ENCODE measurements around the gene SYNM.
"Not testable (repeated sequence)": the region's sequence is repeated elsewhere in the genome, so short reads cannot be mapped to it uniquely, and the experiment has no call there.

SYNM gene

DNA sequence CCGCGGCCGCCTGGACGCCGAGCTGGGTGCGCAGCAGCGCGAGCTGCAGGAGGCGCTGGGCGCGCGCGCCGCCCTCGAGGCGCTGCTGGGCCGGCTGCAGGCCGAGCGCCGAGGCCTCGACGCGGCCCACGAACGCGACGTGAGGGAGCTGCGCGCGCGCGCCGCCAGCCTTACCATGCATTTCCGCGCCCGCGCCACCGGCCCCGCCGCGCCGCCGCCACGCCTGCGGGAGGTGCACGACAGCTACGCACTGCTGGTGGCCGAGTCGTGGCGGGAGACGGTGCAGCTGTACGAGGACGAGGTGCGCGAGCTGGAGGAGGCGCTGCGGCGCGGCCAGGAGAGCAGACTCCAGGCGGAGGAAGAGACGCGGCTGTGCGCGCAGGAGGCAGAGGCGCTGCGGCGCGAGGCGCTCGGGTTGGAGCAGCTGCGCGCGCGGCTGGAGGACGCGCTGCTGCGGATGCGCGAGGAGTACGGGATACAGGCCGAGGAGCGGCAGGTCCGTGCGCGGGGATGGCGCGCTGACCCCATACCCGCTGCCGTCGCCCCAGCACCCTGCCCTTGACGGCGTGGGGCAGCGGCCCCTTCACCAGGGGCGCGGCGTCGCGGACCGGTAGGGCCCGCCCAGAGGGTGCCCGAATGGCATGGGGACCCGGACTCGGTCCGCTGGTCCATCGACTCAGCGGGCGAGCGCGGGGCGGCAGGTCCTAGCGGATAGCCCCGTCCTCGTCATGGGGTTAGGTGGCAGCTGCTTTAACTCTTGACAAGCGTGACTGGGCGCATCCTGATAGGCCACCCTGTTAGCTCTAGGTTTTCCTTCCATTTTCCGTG lies 848 bp downstream of the SYNM start:
- no peak for DNase-seq (ENCODE audit: low spot score)

DNA sequence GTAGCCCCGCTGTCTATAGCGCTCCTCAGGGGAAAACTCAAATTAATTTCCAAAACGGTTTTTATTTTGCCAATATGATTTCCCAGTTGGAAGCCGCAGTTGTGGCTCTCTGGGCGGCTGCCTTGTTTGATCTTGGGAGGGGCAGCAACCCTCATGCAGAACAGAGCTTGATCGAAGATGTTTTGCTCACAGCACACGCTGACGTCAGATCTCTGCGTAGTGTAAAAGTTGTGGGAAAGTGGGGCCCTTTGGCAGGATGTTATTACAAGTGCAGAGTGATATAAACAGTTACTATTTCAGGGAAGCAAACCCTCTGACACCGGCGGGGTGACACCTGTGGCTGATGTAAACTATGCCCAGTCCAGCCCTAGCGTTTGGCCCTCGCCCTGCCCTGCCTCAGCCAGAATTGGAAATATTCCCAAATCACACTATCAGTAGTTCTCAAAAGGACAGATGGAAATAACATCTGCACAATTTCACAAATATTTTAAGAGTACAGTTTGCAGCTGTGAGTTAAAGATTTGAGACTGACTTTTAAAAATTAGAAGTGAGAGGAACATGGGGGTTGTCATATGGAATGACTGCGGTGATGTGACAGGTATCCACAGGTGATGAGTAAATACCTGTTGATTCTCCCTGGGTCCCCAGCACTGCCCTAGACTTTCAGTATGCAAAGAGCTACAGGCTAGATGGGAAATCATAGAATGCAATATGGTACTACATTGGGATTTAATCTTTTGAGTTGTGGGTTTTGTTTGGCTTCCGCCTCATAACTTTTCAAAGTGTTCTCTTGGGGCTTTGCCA lies 1.7 kb downstream of the SYNM start:
- DNase-seq (ENCODE audit: low spot score) = no peak

DNA sequence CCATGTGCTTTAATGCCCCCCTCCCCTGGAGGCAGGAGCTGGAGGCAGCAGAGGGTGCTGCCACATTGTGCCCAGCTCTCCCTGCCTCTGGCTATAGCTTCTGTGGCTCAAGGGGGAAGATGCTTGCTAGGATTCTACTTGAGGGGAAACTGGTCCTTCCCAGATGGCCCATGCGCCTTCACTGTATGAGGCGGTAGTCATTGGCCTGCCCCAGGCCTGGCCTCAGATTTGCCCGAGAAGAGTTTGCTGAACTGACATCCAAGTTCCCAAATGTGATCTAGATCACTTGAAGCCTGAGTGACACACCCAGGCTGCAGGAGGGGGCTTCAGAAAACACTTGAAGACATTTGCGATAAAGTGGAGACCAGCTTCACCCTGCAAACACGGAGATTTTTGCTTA lies 4.1 kb downstream of the SYNM start:
- no peak for DNase-seq (ENCODE audit: low spot score)

DNA sequence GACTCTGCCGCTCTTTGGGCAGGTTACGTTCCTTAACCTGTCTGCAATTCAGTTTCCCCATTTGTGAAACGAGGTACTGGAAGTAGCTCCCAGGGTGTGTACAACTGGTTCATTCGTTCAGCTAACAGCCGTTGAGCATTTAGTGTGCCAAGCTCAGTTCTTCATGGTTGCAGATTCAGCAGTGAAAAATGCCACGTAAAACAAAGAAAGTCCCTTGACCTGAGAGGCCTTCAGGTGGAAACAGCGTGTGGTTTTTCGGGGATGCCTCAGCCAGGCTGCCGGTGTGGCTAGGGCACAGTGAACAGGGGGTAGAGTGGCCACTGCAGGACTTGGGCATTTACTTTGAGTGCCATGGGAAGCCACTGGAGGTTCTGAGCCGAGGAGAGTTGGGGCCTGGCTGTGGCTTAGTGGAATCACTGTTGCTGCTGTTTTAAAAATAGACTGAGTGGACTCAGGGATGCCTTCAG lies 4.7 kb downstream of the SYNM start:
- no peak for DNase-seq (ENCODE audit: low spot score)

DNA sequence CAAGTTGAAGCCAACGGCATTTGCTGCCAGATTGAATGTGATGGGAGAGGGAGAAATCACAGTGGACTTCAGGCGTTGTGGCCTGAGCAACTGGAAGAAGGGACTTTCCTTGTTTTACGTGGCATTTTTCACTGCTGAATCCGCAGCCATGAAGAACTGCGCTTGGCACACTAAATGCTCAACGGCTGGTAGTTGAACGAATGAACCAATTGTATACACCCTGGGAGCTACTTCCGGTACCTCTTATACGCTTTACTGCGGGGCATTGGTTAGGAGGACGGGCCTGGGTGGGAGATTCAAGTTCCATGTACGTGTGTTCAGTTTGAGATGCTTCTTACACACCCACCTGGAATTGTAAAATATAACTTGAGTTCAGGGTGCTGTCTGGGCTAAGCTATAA lies 5.2 kb downstream of the SYNM start:
- no peak for DNase-seq (ENCODE audit: low spot score)

DNA sequence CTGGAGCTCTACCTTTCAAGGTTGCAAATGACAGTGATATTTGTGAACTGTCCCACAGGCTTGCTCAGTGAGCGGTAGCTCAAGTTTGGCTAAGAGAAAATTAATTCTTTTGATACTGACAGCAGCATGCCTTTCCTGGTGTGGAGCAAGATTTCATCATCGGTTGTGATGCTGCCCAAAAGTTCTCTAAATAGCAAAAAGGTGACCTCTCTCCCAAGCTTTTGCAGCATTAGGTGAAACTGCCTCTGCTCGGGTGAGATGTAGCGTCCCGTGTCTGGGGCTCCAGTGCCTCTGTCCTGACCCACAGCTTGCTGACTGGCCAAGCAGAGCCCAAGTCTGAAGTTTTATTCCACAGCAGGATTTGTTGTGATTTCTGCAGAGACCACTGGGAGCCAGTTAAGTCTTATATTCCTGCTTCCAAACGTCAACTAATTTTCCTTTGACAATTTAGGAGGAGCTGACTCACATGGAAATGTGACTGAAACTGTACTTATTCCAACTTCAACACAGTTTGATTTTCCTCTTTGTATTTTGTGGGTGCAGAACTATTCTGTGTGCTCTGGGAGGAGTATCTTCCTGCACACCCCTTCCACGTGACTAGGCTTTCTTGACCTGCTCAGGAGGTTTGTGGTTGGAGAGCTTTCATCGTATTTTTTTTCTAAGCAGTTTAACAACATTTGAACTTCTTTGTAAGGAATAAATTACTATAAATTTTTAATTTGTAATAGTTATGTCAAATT lies 5.9 kb downstream of the SYNM start:
- DNase-seq (ENCODE audit: low spot score) = no peak

DNA sequence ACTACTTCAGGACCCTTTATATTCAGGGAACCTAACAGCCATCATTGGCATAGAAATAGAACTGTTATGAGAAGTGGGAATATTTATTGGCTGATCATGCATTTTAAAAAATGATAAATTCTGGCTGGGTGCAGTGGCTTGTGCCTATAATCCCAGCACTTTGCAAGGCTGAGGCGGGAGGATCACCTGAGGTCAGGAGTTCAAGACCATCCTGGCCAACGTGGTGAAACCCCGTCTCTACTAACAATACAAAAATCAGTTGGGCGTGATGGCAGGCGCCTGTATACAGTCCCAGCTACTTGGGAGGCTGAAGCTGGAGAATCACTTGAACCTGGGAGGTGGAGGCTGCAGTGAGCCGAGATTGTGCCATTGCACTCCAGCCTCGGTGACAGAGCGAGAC lies 6.8 kb downstream of the SYNM start:
- DNase-seq (ENCODE audit: low spot score) = not testable (repeated sequence)

DNA sequence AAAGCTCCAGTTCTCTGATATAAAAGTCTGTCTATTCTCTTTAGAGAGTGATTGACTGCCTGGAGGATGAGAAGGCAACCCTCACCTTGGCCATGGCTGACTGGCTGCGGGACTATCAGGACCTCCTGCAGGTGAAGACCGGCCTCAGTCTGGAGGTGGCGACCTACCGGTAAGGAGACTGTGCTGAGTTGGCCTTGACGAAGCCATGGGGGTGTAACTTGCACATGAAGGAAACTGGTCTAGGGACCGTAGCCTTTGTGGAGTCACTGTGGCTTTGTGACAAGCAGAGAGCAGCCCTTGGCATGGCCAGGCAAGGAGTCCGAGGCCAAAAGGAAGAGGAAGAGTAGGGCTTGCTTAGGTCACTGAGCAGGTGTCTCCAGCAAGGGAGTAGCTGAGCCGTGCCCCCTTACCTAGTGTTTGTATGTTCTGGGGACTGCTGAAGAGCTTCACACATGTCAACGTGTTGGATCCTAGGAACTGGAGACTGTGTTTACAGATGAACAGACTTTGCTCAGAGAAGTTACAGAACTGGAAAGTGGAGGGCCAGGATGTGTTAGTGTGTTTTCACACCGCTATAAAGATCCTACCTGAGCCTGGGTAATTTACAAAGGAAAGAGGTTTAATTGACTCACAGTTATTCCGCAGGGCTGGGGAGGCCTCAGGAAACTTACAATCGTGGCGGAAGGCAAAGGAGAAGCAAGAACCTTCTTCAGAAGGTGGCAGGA lies 8.8 kb downstream of the SYNM start:
- no peak for DNase-seq (ENCODE audit: low spot score)

DNA sequence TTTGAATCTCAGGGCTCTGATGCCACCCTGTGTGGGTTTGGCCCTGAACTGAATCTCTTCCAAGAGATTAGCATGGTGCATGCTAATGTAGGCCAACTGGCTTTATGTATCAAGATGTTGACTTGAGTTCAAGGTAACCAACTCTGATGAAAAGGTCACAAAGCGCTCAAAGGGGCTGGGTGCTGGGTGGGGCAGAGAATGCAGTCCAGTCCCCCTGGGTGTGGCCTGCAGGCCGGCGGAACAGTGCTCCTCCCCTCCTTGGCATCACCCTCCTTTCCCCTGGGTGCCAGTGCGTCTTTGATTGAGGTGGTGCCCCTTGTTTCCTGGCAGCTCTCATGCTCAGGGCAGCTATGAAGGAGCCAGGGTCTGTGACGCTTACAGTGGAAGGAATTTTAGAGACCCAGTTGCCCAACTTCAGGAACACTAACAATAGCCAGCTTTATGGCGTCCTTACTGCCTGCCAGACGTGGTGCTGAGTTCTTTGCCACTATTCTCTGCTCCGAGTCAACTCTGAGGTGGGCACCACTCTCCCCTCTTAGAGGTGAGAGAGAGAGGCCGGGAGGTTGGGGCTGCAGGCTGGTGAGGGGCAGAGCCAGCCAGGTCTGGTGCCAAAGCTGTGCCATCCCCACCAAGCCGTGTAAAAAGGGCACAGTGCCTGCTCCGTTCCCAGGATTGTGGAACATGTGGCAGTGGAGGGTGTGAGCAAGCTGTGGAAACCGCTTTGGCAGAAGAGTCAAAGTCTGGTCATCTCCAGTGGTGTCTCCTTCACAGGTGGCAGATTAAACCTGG lies 9.8 kb downstream of the SYNM start:
- DNase-seq (ENCODE audit: low spot score) = no peak

DNA sequence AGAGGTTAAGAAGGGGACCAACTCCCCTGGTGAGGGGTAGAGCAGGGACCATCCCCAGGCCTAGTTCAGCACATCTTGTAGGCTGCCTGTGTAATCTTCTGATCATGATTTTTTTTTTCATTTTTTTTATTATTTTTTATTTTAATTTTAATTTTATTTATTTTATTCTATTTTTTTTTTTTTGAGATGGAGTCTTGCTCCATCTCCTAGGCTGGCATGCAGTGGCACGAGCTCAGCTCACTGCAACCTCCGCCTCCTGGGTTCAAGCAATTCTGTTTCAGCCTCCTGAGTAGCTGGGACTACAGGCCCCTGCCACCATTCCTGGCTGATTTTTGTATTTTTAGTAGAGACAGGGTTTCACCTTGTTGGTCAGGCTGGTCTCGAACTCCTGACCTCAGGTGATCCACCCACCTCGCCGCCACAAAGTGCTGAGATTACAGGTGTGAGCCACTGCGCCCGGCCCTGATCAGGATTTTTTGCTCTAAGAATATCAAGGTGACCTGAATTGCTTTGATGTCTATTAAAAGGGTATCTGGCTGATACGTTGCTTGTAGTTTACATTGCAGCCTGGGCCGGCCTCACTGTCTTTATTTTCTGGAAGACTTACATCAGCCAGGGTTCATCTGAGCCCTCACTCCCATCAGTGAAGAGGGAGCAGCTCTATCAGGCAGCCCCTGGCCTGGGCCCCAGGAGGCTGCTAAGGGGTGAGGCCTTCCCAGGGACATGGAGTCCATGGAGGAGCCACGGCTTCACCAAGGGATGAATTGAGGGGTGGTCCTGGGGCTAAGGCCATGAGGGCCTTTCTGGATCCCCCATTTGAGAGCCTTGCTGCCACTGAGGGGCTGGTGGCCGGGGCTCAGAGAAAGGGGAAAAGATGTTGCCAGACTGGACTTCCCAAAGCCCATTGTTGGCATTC lies 10.7 kb downstream of the SYNM start:
- DNase-seq (ENCODE audit: low spot score) = no peak

DNA sequence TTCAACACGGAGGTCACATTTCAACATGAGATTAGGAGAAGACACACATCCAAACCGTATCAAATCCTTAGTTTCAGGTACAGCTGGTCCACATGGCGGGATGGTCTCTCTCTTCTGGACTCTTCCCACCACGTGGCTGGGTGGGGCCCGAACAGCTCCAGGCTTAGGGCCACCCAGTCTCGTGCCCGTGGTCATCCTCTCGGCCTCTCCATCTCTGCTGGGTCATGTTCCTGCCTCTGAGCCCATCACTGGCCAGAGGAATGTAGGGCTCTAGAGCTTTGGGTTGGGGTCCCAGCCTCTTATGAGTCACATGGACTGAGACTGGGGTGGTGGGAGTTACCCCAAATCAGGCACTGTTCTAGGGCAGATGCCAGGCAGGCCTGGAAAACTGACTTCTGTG lies 12.2 kb downstream of the SYNM start:
- DNase-seq (ENCODE audit: low spot score) = no peak

DNA sequence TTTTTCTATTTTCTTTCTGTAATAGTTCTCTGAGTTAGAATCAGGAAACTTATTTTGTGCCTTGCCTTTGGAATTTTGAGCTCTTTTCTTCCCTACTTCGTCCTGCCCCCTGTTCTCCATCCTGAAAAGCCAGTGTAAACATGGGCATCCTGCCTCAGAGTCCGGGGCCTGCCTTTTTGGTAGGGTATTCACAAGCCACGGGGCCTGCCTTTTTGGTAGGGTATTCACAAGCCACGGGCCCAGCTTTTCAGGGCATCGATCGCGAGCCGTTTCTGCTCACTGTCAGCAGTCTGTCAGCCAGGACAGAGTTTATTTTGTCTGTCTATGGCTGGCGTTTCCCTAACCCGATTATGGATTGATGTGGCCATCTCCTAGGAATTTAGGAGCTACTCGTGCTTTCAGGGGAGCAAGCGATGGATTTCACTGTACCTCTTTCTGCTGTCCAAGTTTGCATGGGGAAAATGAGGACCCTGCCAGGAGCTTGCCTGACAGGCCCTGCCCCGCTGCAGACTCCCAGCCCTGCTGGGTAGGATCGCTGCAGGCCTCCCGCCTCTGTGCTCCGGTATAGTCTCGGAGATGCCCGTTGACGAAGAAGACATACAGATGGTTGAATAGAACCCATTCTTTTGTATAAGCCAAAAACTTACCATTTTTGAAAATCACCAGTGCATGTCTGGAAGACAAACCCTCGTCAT lies 12.8 kb downstream of the SYNM start:
- no peak for DNase-seq (ENCODE audit: low spot score)

DNA sequence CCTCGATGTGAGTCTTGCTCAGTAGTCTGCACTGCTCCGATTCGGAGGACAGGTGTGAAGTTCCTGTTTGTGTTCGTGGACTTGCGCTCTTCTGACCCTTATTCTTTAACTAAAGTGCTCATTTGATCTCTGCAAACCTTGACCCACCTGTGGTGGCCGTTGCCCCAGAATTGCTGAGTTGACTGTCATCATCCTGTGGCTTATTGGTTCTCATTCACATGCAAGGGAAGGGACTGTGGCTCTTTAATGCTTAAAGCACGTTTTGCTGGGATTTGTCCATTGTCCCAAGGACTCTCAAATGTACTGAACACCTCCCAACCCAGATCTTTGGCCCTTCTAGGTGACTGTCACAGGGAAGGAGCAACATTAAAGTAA lies 13.4 kb downstream of the SYNM start:
- DNase-seq (ENCODE audit: low spot score) = no peak

DNA sequence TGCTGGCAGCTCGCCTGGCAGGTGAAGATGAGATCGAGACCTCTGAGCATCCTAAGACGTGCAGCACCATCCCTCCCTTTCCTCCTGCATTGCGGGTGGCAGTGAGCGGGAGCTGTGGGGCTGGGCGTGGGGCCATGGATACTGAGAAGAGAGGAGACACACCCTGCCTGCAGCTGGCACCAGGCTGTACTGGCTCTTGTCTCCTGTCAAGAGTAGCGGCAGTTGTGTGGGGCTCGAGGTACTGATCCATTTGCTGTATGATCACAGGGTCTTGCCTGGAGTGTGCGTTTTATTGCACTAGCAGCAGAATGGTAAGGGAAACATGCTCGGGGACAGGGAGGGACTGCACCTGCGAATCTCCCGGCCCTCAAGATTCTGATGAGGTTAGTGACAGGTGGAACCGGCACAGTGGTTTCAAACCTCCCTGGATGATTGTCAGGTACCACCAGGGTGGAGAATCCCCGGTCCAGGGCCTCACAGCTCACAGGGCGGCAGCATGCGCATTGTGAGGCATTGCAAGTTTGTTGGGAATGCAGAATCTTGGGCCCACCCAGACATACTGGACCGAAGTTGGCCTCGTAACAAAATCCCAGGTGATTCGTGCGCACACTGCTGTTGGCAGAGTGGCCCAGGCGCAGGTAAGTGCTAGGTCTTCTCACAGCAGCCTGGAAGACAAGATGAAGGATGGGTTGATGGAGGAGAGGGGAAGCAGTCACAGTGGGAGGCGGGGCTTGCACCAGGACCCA lies 14.1 kb downstream of the SYNM start:
- no peak for DNase-seq (ENCODE audit: low spot score)

DNA sequence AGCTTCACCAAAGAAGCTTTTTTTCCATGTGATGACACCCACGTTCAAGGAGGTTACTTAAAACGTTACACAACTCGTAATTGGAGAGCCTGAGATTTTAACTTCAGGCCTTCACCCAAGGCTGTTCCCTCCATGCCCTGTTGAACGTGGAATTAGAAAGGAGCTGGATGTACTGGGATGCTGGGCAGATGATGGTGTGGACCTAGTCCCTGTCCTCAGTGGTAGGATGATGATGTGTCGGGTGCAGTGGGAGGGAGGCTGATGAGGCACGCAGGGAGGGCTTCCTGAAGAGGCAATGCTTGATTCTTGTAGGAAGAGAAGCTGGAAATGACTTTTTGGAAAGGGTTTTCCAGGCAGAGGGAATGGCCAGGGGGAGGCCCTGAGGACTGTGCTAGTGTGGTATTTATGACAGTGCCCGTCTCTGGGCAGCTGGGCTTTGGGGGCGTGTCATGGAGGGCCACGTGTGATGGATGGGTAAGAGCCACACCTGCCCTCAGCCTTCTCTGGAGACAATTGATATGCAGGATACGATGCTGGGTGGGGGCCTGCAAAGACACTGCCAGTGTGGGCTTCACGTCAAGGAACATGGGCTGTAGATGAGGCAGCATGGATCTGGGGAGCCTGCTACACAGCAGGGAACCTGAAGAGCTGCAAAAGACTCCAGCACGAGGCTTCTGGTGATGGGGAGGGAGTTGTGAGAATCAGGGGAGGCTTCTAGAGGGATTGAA lies 15.3 kb downstream of the SYNM start:
- DNase-seq (ENCODE audit: low spot score) = no peak

DNA sequence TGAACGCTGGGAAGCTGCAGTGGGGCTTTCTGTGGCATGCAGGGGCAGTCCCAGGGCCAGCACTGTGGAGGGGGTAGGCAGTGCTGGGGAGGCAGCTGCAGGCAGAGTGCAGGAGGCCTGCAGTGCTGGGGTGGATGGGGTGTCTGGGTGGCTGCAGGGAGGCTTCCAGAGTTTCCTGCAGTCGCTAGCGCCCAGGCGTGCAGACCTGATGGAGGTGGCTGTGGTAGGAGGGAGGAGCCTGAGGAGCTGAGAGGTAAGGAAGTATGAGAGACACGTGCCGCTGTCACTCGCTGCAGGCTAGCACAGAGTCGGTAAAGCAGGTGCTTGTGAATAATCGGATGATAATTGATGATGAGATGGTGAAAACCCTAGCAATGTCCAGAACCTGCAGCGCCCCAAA lies 16.3 kb downstream of the SYNM start:
- no peak for DNase-seq (ENCODE audit: low spot score)

DNA sequence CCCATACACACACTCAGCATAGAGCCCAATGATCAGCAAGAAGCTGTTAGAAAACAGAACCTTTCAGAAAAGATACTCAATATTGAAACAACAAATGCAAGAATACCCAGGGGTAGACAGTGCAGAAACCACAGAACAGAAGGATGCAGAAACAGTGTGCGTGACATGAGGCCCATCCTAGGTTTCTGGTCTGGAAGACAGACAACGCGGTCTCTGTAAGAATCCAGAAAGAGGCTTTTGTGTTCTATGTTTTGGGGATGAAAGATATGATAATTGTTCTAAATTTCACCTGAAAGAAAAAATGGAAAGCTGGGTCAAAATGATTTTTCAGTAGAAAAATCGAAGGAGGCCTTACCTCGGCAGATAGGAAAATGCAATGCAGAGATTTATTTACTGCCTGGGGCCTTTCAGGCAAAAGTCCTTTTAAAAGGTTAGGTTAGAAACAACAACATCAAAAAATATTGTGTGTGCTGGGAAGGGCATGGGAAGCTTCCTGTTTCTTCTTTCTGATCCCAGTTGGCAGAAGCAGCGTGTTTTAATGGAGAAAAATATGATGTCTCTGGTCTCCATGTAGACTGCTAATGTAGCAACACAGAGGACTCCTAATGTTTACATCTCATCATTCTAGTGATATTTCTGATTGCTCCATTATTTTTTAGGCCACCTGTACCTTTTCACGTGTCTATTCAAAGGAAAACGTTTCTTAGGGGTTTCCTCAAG lies 17.0 kb downstream of the SYNM start:
- DNase-seq (ENCODE audit: low spot score) = no peak

Measured in COLO829 (cell line).